Measurements from ENCODE around the gene CMTR1. TPM values are rescaled to one million over a fixed set of nuclear protein-coding genes. Genes with fewer than 3 reads are reported as not detected.
"Not testable (repeated sequence)": the region's sequence is repeated elsewhere in the genome, so short reads cannot be mapped to it uniquely, and the experiment has no call there.

CMTR1 gene
- total and polyA plus RNA-seq, 9 donors: 27.3 to 35.3 (median 31.7) TPM

- H3K27me3 ChIP-seq (ENCODE audit: control insufficient read depth, insufficient read depth, low read length): no peaks in the 10 kb centered on the region
- WGBS (ENCODE audit: insufficient coverage): 55% methylated on average over 4 of the region's 4 CpGs
- no peaks in the 10 kb centered on the region for H3K9me3 ChIP-seq (replicated peaks; ENCODE audit: control insufficient read depth, low read depth, low read length)
- H3K36me3 ChIP-seq (ENCODE audit: control insufficient read depth, insufficient read depth, low read length): no peaks in the 10 kb centered on the region
- no peak for DNase-seq
- no peak overlapping the region for H3K4me3 ChIP-seq (ENCODE audit: low read length)
- H3K27ac ChIP-seq (ENCODE audit: low read length): no peak overlapping the region
- H3K4me1 ChIP-seq (ENCODE audit: control insufficient read depth, insufficient read depth, low read length): no peaks in the 10 kb centered on the region
Measured at GRCh38 chr6:37399795-37400490, 33.1 kb upstream of the CMTR1 start.

GRCh38 chr6:37401658-37402057, 31.4 kb upstream of the CMTR1 start:
- not testable (repeated sequence) for H3K9me3 ChIP-seq (replicated peaks; ENCODE audit: control insufficient read depth, low read depth, low read length); H3K4me3 ChIP-seq (ENCODE audit: low read length); H3K27me3 ChIP-seq (ENCODE audit: control insufficient read depth, insufficient read depth, low read length); DNase-seq; H3K27ac ChIP-seq (ENCODE audit: low read length); H3K36me3 ChIP-seq (ENCODE audit: control insufficient read depth, insufficient read depth, low read length); H3K4me1 ChIP-seq (ENCODE audit: control insufficient read depth, insufficient read depth, low read length)

- WGBS (ENCODE audit: insufficient coverage): no CpG with 5 or more reads among the region's 3 CpGs
Measured at GRCh38 chr6:37406726-37407341, 26.2 kb upstream of the CMTR1 start.

DNA sequence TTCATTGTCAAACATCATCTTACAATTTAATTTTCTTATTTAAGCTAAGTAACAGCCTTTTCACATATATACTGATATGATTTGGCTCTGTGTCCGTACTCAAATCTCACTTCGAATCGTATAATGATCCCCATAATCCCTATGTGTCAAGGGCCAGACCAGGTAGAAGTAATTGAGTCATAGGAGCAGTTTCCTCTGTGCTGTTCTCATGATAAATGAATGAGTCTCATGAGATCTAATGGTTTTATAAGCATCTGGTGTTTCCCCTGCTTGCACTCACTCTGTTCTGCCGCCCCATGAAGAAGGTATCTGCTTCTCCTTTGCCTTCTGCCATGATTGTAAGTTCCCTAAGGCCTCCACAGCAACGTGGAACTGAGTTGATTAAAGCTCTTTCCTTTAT, 25.1 kb upstream of the CMTR1 start:
- 60% methylated on average over 1 of the region's 5 CpGs for WGBS (ENCODE audit: insufficient coverage)
- no peak overlapping the region for H3K27ac ChIP-seq (ENCODE audit: low read length)

More at GRCh38 chr6:37406726-37407341, 26.2 kb upstream of the CMTR1 start:
- no peaks in the 10 kb centered on the region for H3K27me3 ChIP-seq (ENCODE audit: control insufficient read depth, insufficient read depth, low read length)
- no peaks in the 10 kb centered on the region for H3K9me3 ChIP-seq (replicated peaks; ENCODE audit: control insufficient read depth, low read depth, low read length)
- no peak overlapping the region for H3K27ac ChIP-seq (ENCODE audit: low read length)
- H3K36me3 ChIP-seq (ENCODE audit: control insufficient read depth, insufficient read depth, low read length): no peaks in the 10 kb centered on the region
- no peak overlapping the region for H3K4me3 ChIP-seq (ENCODE audit: low read length)
- H3K4me1 ChIP-seq (ENCODE audit: control insufficient read depth, insufficient read depth, low read length): no peaks in the 10 kb centered on the region
- DNase-seq: peak; percentile 19

DNA sequence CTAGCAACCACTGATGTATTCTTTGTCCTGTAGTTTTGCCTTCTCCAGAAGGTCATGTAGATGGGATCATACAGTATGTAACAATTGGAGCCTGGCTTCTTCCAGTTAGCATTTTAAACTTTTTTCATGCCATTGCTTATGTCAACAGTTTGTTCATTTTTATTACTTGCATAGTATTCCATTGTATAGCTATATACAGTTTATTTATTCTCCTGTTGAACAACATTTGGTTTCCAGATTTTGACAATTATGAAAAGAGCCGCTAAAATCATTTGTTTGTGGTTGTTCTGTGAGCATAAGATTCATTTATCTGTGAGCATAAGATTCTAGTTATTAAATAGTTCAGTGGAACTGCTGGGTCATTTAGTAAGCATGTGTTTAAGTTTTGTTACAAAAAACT, 23.5 kb upstream of the CMTR1 start:
- WGBS (ENCODE audit: insufficient coverage): no CpG with 5 or more reads among the region's 1 CpG
- H3K4me1 ChIP-seq (ENCODE audit: control insufficient read depth, insufficient read depth, low read length): no peaks in the 10 kb centered on the region

More for the DNA sequence above, 25.1 kb upstream of the CMTR1 start:
- Histone ChIP-seq H3K36me3 (ENCODE audit: control insufficient read depth, insufficient read depth, low read length) (no peaks in the 10 kb centered on the region), H3K4me3 (ENCODE audit: low read length) (no peak overlapping the region), H3K9me3 (replicated peaks; ENCODE audit: control insufficient read depth, low read depth, low read length) (no peaks in the 10 kb centered on the region), H3K27me3 (ENCODE audit: control insufficient read depth, insufficient read depth, low read length) (no peaks in the 10 kb centered on the region), H3K4me1 (ENCODE audit: control insufficient read depth, insufficient read depth, low read length) (no peaks in the 10 kb centered on the region)
- no peak for DNase-seq

DNA sequence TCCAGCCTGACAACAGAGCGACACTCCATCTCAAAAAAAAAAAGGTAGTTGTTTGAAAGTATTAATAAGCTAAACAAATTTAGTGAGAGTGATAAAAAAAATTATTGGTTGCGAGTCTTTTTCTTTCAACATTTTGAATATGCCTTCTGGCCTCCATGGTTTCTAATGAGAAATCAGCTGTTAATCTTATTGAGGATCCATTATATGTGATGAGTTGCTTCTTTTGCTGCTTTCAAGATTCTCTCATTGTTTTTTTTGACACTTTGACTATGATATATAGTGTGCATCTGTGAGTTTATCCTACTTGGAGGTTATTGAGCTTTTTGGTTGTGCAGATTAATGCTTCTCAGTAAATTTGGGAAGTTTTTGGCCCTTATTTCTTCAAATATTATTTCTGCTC, 15.6 kb upstream of the CMTR1 start:
- Histone ChIP-seq H3K9me3 (replicated peaks; ENCODE audit: control insufficient read depth, low read depth, low read length) (peaks cover 2% of the 10 kb centered on the region), H3K36me3 (ENCODE audit: control insufficient read depth, insufficient read depth, low read length) (no peaks in the 10 kb centered on the region), H3K4me1 (ENCODE audit: control insufficient read depth, insufficient read depth, low read length) (no peaks in the 10 kb centered on the region), H3K4me3 (ENCODE audit: low read length) (no peak overlapping the region), H3K27ac (ENCODE audit: low read length) (no peak overlapping the region), H3K27me3 (ENCODE audit: control insufficient read depth, insufficient read depth, low read length) (no peaks in the 10 kb centered on the region)
- WGBS (ENCODE audit: insufficient coverage): no CpG with 5 or more reads among the region's 2 CpGs
- no peak for DNase-seq

More for the DNA sequence above, 23.5 kb upstream of the CMTR1 start:
- Histone ChIP-seq H3K36me3 (ENCODE audit: control insufficient read depth, insufficient read depth, low read length) (no peaks in the 10 kb centered on the region), H3K9me3 (replicated peaks; ENCODE audit: control insufficient read depth, low read depth, low read length) (no peaks in the 10 kb centered on the region), H3K4me3 (ENCODE audit: low read length) (no peak overlapping the region), H3K27me3 (ENCODE audit: control insufficient read depth, insufficient read depth, low read length) (no peaks in the 10 kb centered on the region), H3K27ac (ENCODE audit: low read length) (no peak overlapping the region)
- no peak for DNase-seq

GRCh38 chr6:37418722-37419121, 14.3 kb upstream of the CMTR1 start:
- DNase-seq: no peak
- H3K27me3 ChIP-seq (ENCODE audit: control insufficient read depth, insufficient read depth, low read length): no peaks in the 10 kb centered on the region
- H3K27ac ChIP-seq (ENCODE audit: low read length): no peak overlapping the region
- 19% methylated on average over 2 of the region's 5 CpGs for WGBS (ENCODE audit: insufficient coverage)
- peaks cover 2% of the 10 kb centered on the region for H3K9me3 ChIP-seq (replicated peaks; ENCODE audit: control insufficient read depth, low read depth, low read length)
- no peaks in the 10 kb centered on the region for H3K4me1 ChIP-seq (ENCODE audit: control insufficient read depth, insufficient read depth, low read length)
- H3K36me3 ChIP-seq (ENCODE audit: control insufficient read depth, insufficient read depth, low read length): no peaks in the 10 kb centered on the region
- H3K4me3 ChIP-seq (ENCODE audit: low read length): no peak overlapping the region

- no peaks in the 10 kb centered on the region for H3K27me3 ChIP-seq (ENCODE audit: control insufficient read depth, insufficient read depth, low read length)
- no peak overlapping the region for H3K4me3 ChIP-seq (ENCODE audit: low read length)
- H3K36me3 ChIP-seq (ENCODE audit: control insufficient read depth, insufficient read depth, low read length): no peaks in the 10 kb centered on the region
- DNase-seq: no peak
- 83% methylated on average over 1 of the region's 4 CpGs for WGBS (ENCODE audit: insufficient coverage)
- no peaks in the 10 kb centered on the region for H3K9me3 ChIP-seq (replicated peaks; ENCODE audit: control insufficient read depth, low read depth, low read length)
- H3K4me1 ChIP-seq (ENCODE audit: control insufficient read depth, insufficient read depth, low read length): no peaks in the 10 kb centered on the region
- H3K27ac ChIP-seq (ENCODE audit: low read length): no peak overlapping the region
Measured at GRCh38 chr6:37426058-37426944, 6.7 kb upstream of the CMTR1 start.

- no peaks in the 10 kb centered on the region for H3K4me1 ChIP-seq (ENCODE audit: control insufficient read depth, insufficient read depth, low read length)
- no peak overlapping the region for H3K4me3 ChIP-seq (ENCODE audit: low read length)
- 90% methylated on average over 2 of the region's 6 CpGs for WGBS (ENCODE audit: insufficient coverage)
- no peaks in the 10 kb centered on the region for H3K36me3 ChIP-seq (ENCODE audit: control insufficient read depth, insufficient read depth, low read length)
- H3K9me3 ChIP-seq (replicated peaks; ENCODE audit: control insufficient read depth, low read depth, low read length): no peaks in the 10 kb centered on the region
- no peak overlapping the region for H3K27ac ChIP-seq (ENCODE audit: low read length)
- H3K27me3 ChIP-seq (ENCODE audit: control insufficient read depth, insufficient read depth, low read length): no peaks in the 10 kb centered on the region
- no peak for DNase-seq
Measured at GRCh38 chr6:37426945-37427510, 6.0 kb upstream of the CMTR1 start.

- Histone ChIP-seq H3K9me3 (replicated peaks; ENCODE audit: control insufficient read depth, low read depth, low read length) (no peaks in the 10 kb centered on the region), H3K4me3 (ENCODE audit: low read length) (no peak overlapping the region)
- WGBS (ENCODE audit: insufficient coverage): no CpG with 5 or more reads among the region's 2 CpGs
Measured at GRCh38 chr6:37429352-37429750, 3.7 kb upstream of the CMTR1 start.

More at GRCh38 chr6:37429352-37429750, 3.7 kb upstream of the CMTR1 start:
- DNase-seq: no peak
- Histone ChIP-seq H3K36me3 (ENCODE audit: control insufficient read depth, insufficient read depth, low read length) (no peaks in the 10 kb centered on the region), H3K27ac (ENCODE audit: low read length) (no peak overlapping the region), H3K4me1 (ENCODE audit: control insufficient read depth, insufficient read depth, low read length) (peaks cover 13% of the 10 kb centered on the region), H3K27me3 (ENCODE audit: control insufficient read depth, insufficient read depth, low read length) (no peaks in the 10 kb centered on the region)

All from muscle of leg (tissue), 11 donors.